Measurements from ENCODE around the gene WNT5A. TPM values are rescaled to one million over a fixed set of nuclear protein-coding genes. Genes with fewer than 3 reads are reported as not detected.

WNT5A gene
- total RNA-seq, 3 donors from 2014 or later: 7.0 to 54.7 (median 18.7) TPM

DNA sequence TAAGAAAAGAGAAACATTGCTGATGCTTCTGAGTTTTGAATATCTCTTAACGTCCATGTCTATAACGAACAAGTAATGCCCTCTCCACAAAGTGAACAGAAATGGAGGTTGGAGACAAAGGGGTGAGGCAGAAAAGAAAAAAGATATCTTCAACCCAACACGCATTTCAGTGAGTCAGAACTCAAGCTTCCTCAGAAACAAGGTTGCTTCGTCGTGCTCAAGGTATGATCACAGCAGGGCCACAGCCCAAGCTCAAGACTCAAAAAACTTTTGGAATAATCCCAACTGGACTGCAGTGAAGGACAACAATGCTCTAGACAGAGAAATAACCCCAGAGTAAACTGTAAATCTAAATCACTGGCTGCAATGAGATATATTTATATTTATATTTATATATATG lies 18.9 kb downstream of the WNT5A start:
- intact Hi-C loops (cut with DNase I; ENCODE audit: low total_unique reads): no loop called here
- no peak for DNase-seq (ENCODE audit: low spot score in 2 of 2)
- no peaks in the 10 kb centered on the region for H3K9me3 ChIP-seq

DNA sequence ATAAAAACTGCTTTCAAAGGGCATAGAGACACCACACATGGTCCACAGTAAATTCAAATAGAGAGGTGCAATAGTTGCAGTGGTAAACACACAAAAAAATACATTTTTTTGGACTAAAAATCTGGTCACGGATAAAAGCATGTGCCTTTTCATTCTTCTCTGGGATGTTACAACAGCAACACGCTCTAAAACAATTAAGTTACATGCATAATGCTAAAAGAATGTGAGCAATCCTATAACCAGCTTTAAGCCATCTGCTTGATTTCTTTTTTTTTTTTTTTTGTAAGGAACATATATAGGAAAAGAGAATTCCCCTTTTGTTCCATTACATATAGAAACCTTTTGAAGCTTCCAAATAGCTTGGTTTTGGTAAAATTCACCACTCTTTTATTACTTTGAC lies 20.0 kb downstream of the WNT5A start:
- H3K36me3 ChIP-seq: no peaks in the 10 kb centered on the region
- no peak overlapping the region for H3K4me3 ChIP-seq
- no peaks in the 10 kb centered on the region for H3K27me3 ChIP-seq
- intact Hi-C loops (cut with DNase I; ENCODE audit: low total_unique reads): no loop called here
- no peaks in the 10 kb centered on the region for H3K9me3 ChIP-seq
- DNase-seq (ENCODE audit: low spot score in 2 of 2): no peak
- H3K4me1 ChIP-seq: no peaks in the 10 kb centered on the region
- TF ChIP-seq POLR2AphosphoS5 (IDR thresholded peaks at IDR 0.05) (no peak), POLR2A (IDR thresholded peaks at IDR 0.05) (no peak), CTCF (IDR thresholded peaks at IDR 0.05) (no peak)
- H3K27ac ChIP-seq: no peak overlapping the region

More for the DNA sequence above, 18.9 kb downstream of the WNT5A start:
- Histone ChIP-seq H3K27me3 (no peaks in the 10 kb centered on the region), H3K36me3 (no peaks in the 10 kb centered on the region), H3K27ac (no peak overlapping the region), H3K4me3 (no peak overlapping the region), H3K4me1 (no peaks in the 10 kb centered on the region)
- TF ChIP-seq POLR2AphosphoS5 (IDR thresholded peaks at IDR 0.05) (no peak), POLR2A (IDR thresholded peaks at IDR 0.05) (no peak), CTCF (IDR thresholded peaks at IDR 0.05) (no peak)

- Histone ChIP-seq H3K27ac (no peak overlapping the region), H3K9me3 (no peaks in the 10 kb centered on the region), H3K4me3 (no peak overlapping the region), H3K27me3 (no peaks in the 10 kb centered on the region), H3K4me1 (no peaks in the 10 kb centered on the region), H3K36me3 (no peaks in the 10 kb centered on the region)
- TF ChIP-seq POLR2A (IDR thresholded peaks at IDR 0.05): no peak
- no peak for TF ChIP-seq CTCF (IDR thresholded peaks at IDR 0.05)
- no peak for TF ChIP-seq POLR2AphosphoS5 (IDR thresholded peaks at IDR 0.05)
- no peak for DNase-seq (ENCODE audit: low spot score in 2 of 2)
- intact Hi-C loops (cut with DNase I; ENCODE audit: low total_unique reads): no loop called here
Observed at GRCh38 chr3:55466526-55466925, 20.6 kb downstream of the WNT5A start.

DNA sequence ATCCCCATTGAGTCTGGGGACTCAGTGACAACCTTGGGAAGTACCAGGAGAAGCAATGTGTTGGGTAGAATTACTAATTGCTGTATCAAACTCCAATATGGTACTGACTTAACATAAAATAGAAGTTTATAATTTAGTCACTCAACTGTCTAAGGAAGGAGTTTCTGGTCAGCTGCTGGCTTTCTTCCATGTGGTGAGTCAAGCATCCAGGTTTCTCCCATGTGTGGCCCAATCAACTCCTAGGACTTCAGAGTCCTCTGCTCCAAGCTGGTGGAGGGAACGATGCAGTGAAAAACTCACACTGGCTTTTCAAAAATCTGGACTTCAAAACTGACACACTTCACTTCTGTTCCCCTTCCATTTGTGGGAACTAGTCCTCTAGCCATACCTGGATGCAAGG lies 25.2 kb downstream of the WNT5A start:
- Histone ChIP-seq H3K27ac (no peak overlapping the region), H3K27me3 (no peaks in the 10 kb centered on the region), H3K4me3 (no peak overlapping the region), H3K36me3 (no peaks in the 10 kb centered on the region), H3K9me3 (no peaks in the 10 kb centered on the region), H3K4me1 (no peaks in the 10 kb centered on the region)
- DNase-seq (ENCODE audit: low spot score in 2 of 2): no peak
- intact Hi-C loops (cut with DNase I; ENCODE audit: low total_unique reads): no loop called here
- TF ChIP-seq CTCF (IDR thresholded peaks at IDR 0.05): no peak
- no peak for TF ChIP-seq POLR2AphosphoS5 (IDR thresholded peaks at IDR 0.05)
- TF ChIP-seq POLR2A (IDR thresholded peaks at IDR 0.05): no peak

DNA sequence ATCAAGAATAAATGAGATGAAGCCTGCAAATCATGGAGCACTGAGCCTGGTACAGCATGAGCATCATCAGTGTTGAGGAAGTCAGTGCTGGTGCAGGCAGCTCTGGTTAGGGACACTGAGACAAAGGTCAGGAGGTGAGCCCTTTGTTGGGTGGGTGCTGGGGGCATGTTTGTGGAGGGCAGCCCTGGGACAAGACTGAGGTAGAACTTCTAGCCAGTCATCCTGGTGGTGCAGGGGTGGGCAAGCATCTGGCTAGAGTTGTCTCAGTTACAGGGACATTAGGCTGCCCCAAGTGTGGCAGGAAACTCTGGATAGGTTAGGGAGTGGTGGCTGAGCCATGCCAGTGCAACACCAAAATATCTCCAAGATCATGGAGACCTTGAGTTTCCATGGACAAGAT lies 27.3 kb downstream of the WNT5A start:
- no peak overlapping the region for H3K4me3 ChIP-seq
- no peak for DNase-seq (ENCODE audit: low spot score in 2 of 2)
- intact Hi-C loops (cut with DNase I; ENCODE audit: low total_unique reads): no loop called here
- TF ChIP-seq POLR2A (IDR thresholded peaks at IDR 0.05): no peak
- no peak for TF ChIP-seq POLR2AphosphoS5 (IDR thresholded peaks at IDR 0.05)
- no peak for TF ChIP-seq CTCF (IDR thresholded peaks at IDR 0.05)
- no peaks in the 10 kb centered on the region for H3K4me1 ChIP-seq
- no peaks in the 10 kb centered on the region for H3K9me3 ChIP-seq
- H3K36me3 ChIP-seq: no peaks in the 10 kb centered on the region
- no peaks in the 10 kb centered on the region for H3K27me3 ChIP-seq
- H3K27ac ChIP-seq: no peak overlapping the region
